ENCODE data around the gene SLBP.

Gene SLBP

GRCh38 chr4:1712216-1713002 lies at the start of gene SLBP:
Gene SLBP, minus strand, starts transcription at chr4:1712319. Its CDS starts 131 bp downstream, at chr4:1712188.
- peak; percentile 79 for DNase-seq (ENCODE audit: low read depth)

GRCh38 chr4:1761130-1761689 lies 49.1 kb upstream of the SLBP start:
- DNase-seq (ENCODE audit: low read depth): no peak

GRCh38 chr4:1760521-1761071 lies 48.5 kb upstream of the SLBP start:
- no peak for DNase-seq (ENCODE audit: low read depth)

GRCh38 chr4:1759818-1760223 lies 47.7 kb upstream of the SLBP start:
- DNase-seq (ENCODE audit: low read depth): no peak

GRCh38 chr4:1759170-1759817 lies 47.2 kb upstream of the SLBP start:
- no peak for DNase-seq (ENCODE audit: low read depth)

GRCh38 chr4:1758306-1759121 lies 46.4 kb upstream of the SLBP start:
- DNase-seq (ENCODE audit: low read depth): no peak

GRCh38 chr4:1757836-1758235 lies 45.7 kb upstream of the SLBP start:
- DNase-seq (ENCODE audit: low read depth): no peak

GRCh38 chr4:1756893-1757779 lies 45.0 kb upstream of the SLBP start:
- no peak for DNase-seq (ENCODE audit: low read depth)

- no peak for DNase-seq (ENCODE audit: low read depth)
These were observed 44.0 kb upstream of the SLBP start for GRCh38 chr4:1756079-1756478.

- no peak for DNase-seq (ENCODE audit: low read depth)
These were observed 43.2 kb upstream of the SLBP start for GRCh38 chr4:1755297-1755696.

- DNase-seq (ENCODE audit: low read depth): no peak
These were observed 42.2 kb upstream of the SLBP start for GRCh38 chr4:1754336-1754735.

GRCh38 chr4:1753697-1754311 lies 41.7 kb upstream of the SLBP start:
- DNase-seq (ENCODE audit: low read depth): no peak

GRCh38 chr4:1753294-1753696 lies 41.2 kb upstream of the SLBP start:
- no peak for DNase-seq (ENCODE audit: low read depth)

- no peak for DNase-seq (ENCODE audit: low read depth)
These were observed 40.3 kb upstream of the SLBP start for GRCh38 chr4:1752284-1753041.

GRCh38 chr4:1751919-1752283 lies 39.8 kb upstream of the SLBP start:
- no peak for DNase-seq (ENCODE audit: low read depth)

- no peak for DNase-seq (ENCODE audit: low read depth)
These were observed 39.2 kb upstream of the SLBP start for GRCh38 chr4:1751155-1751918.

- DNase-seq (ENCODE audit: low read depth): no peak
These were observed 38.4 kb upstream of the SLBP start for GRCh38 chr4:1750381-1751154.

GRCh38 chr4:1749826-1750225 lies 37.7 kb upstream of the SLBP start:
- DNase-seq (ENCODE audit: low read depth): no peak
